GM10248 (cell line): ENCODE measurements around the gene TSPAN5.

Experiments used
- CTCF ChIA-PET: fragments of 300-600 bp; sonication (Branson Sonifier 250); formaldehyde crosslinking; extraction: SDS; loops from one replicate; lab custom pipeline; 2021; ENCODE audit warnings: antibody characterized with exemption; lab: Yijun Ruan, JAX
- POLR2A ChIA-PET: fragments of 350-650 bp; sonication (Branson Sonifier 250); formaldehyde crosslinking; extraction: SDS; loops from one replicate; lab custom pipeline; 2020; ENCODE audit warnings: antibody characterized with exemption; lab: Yijun Ruan, JAX
- DNase-seq: peaks from one replicate; pipeline ENCODE4 v3.0.0; 2012; ENCODE audit errors: extremely low spot score
- CTCF ChIP-seq: IDR thresholded peaks from 2 replicates; pipeline ENCODE4 v1.5.1; 2012; ENCODE audit warnings: mild to moderate bottlenecking, low read depth; ENCODE audit errors: extremely low read depth, missing control alignments, control extremely low read depth

The TSPAN5 gene

GRCh38 chr4:98673978-98674377 is 15.6 kb upstream of the TSPAN5 start:
- DNase-seq = no peak
- ChIA-PET POLR2A (no interaction called here), CTCF (no interaction called here)
- no peak for TF ChIP-seq CTCF

- CTCF ChIA-PET = interaction anchor here (1.7 kb wide), 1 partner anchor 14 kb away, joined by 4 read pairs; no protein-coding TSS in a partner anchor
Observed at GRCh38 chr4:98673288-98673644, 14.9 kb upstream of the TSPAN5 start.

GRCh38 chr4:98672583-98673287 is 14.3 kb upstream of the TSPAN5 start:
- ChIA-PET CTCF (interaction anchor here (1.7 kb wide), 1 partner anchor 14 kb away, joined by 4 read pairs; no protein-coding TSS in a partner anchor), POLR2A (no interaction called here)
- DNase-seq = no peak

More at GRCh38 chr4:98673288-98673644, 14.9 kb upstream of the TSPAN5 start:
- peak; percentile 18 for DNase-seq
- TF ChIP-seq CTCF = no peak
- POLR2A ChIA-PET = no interaction called here

GRCh38 chr4:98671131-98671530 is 12.7 kb upstream of the TSPAN5 start:
- CTCF ChIA-PET = interaction anchor here (1.5 kb wide), 1 partner anchor 12 kb away, joined by 3 read pairs; no protein-coding TSS in a partner anchor
- no peak for TF ChIP-seq CTCF
- no peak for DNase-seq
- POLR2A ChIA-PET = no interaction called here

More at GRCh38 chr4:98672583-98673287, 14.3 kb upstream of the TSPAN5 start:
- TF ChIP-seq CTCF = no peak

GRCh38 chr4:98670186-98670585 is 11.8 kb upstream of the TSPAN5 start:
- ChIA-PET POLR2A (no interaction called here), CTCF (interaction anchor here (1.5 kb wide), 1 partner anchor 11 kb away, joined by 3 read pairs; no protein-coding TSS in a partner anchor)
- no peak for DNase-seq
- no peak for TF ChIP-seq CTCF

- ChIA-PET POLR2A (no interaction called here), CTCF (interaction anchor here (1.0 kb wide), 1 partner anchor 11 kb away, joined by 3 read pairs; the partner anchor contains the start of gene TSPAN5)
- TF ChIP-seq CTCF = no peak
- DNase-seq = no peak
Observed at GRCh38 chr4:98669577-98669976, 11.2 kb upstream of the TSPAN5 start.
